GM18520 (cell line): ENCODE measurements around the gene NDUFA13.

Source experiments
- ATAC-seq: cut with Tn5 transposase; IDR thresholded peaks from one replicate; pipeline ENCODE4 v1.9.1; 2021; ENCODE audit not compliant: unreplicated experiment

The NDUFA13 gene

DNA sequence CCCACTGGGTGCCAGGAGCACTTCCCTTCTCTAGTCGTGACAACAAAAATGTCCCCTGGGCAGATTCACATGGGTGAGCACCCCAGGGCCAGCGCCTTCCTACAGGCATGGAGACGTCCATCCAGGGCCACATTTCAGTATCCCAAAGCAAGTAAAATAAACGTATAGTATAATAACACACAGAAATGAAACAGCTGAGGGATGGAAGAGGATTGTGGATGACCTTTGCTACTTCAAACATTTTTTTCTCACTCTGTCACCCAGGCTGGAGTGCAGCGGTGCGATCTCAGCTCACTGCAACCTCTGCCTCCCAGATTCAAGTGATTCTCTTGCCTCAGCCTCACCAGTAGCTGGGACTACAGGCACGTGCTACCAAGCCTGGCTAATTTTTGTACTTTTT, 50.3 kb downstream of the NDUFA13 start:
- no peak for ATAC-seq

DNA sequence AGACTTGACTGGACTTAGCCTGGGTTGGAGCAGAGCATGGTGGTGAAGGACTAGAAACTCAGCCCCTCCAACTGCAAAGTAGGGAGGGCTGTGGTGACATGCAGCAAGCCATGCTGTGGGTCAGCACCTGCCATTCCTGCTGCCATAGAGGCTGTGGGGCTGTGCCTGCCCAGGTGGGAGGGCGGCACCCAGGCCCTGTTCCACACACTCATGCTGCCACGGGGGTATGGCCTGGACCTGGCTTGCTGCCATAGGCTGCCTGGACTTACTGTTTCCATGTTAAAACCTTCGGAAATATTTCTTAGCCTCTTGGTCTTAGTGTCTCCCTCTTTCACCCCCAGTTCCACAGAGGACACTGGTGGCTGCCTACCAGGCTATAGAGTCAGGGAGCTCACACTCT, 51.4 kb downstream of the NDUFA13 start:
- ATAC-seq = no peak

DNA sequence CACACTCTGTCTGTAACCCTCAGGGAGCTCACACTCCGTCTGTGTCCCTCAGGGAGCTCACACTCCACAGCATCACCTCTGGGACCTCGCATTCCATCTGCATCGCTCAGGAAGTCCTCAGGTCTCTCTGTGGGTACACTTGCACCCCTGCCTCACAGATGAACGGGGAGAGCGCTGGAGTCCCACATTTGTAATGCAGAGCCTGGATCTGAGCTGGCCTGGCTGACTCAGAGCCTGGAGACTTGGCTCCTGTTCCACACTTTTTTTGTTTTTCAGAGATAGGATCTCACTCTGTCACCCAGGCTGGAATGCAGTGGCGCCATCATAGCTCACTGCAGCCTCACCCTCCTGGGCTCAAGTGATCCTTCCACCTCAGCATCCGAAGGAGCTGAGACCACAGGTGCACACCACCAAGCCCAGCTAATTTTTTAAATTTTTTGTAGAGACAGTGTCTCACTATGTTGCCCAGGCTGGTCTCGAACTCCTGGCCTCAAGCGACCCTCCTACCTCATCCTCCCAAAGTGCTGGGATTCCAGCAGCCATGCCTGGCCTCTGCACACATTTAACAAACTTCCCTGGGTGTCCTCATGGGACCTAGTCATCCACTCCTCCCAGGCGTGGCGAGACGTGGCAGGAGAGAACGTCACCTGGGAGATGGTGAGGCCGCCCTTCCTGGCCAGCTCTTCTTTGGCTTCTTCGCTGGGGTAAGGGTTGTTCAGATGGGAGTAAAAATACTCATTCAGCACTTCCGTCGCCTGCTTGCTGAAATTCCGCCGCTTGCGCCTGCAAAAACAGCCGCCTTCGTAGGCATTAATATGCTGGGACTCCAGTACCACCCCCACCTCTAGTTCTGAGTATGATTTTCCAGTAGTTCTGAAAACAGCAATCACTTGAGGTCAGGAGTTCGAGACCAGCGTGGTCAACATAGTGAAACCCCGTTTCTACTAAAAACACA, 53.1 kb downstream of the NDUFA13 start:
- no peak for ATAC-seq

DNA sequence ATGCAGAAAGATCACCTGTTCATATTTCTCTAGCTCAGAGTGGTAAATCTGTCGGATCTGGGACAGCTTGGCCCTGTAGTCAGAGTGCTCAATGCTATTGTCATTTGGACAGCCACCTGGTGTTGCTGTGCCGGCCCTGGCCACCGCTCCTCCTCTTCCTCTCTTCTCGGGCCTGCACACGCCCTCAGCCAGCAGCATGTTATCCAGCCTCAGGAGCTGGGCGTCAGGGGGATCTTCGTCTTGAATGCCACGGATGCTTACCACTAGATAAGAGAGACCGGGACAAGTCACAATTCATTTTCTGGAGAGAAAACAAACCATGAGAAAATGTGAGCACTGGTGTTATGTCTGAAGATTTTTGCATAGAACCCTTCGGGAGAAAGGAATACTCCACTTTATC, 54.5 kb downstream of the NDUFA13 start:
- ATAC-seq = no peak

DNA sequence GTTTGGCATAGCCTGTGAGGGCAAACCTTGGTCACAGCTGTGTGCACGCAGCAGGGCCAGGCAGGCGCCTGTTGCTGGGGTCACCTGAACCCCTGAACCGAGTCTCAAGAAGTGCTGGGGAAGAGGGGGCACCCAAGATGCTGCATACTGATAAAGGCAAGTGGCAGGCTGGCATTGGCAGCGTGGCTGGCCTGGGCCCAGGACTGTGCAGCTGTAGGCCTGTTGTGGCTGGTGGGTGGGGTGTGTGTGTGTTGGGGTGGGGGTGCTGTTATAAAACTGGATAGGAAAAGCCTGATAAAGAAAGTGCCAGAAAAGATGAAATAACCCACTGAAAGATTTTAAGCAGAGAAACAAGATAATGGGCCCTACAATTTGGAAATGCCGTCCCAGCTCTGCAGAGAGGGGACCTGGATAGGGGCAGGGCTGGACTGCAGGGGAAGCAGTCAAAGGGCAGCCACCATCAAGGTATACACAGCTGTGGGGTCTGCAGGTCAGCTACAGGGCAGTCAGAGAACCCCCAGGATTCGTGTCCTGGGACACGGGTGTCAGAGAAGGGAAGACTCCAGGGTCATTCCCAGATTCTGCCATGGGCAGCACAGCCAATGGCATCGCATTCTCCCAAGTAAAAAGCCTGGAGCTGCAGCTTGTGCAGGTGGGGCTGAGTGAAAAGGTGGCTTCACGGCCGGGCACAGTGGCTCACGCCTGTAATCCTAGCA, 55.2 kb downstream of the NDUFA13 start:
- ATAC-seq = no peak

DNA sequence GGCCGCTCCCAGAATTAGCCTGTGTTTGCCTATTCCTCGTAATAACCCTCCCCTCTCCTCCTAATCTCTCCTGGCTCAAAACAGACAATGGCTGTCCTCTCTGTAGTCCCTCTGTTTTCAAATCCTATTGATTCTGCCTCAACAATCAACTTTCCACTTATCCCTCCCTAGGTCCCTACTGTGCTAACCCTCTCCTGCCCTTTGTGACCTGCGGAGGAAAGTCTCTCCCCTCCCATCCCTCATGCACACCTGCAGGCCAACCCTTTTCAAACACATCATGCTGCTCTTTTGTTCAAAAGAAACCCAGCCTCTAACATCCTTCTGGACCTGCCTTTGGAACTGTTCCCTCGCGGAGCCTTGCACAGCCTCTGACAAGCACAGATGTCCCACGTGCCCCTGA, 59.4 kb downstream of the NDUFA13 start:
- ATAC-seq = no peak
